ENCODE data around the gene PLEKHG4B. TPM values are rescaled to one million over a fixed set of nuclear protein-coding genes. Genes with fewer than 3 reads are reported as not detected.
"Not testable (repeated sequence)": the region's sequence is repeated elsewhere in the genome, so short reads cannot be mapped to it uniquely, and the experiment has no call there.

The PLEKHG4B gene
- total RNA-seq, 1 donor from 2014 or later, result 6.8 TPM

GRCh38 chr5:163841-164240 lies 71.9 kb downstream of the PLEKHG4B start:
- H3K9me3 Mint-ChIP-seq (ENCODE audit: unreplicated experiment), result no peaks in the 10 kb centered on the region
- TF ChIP-seq, protein P1, sequence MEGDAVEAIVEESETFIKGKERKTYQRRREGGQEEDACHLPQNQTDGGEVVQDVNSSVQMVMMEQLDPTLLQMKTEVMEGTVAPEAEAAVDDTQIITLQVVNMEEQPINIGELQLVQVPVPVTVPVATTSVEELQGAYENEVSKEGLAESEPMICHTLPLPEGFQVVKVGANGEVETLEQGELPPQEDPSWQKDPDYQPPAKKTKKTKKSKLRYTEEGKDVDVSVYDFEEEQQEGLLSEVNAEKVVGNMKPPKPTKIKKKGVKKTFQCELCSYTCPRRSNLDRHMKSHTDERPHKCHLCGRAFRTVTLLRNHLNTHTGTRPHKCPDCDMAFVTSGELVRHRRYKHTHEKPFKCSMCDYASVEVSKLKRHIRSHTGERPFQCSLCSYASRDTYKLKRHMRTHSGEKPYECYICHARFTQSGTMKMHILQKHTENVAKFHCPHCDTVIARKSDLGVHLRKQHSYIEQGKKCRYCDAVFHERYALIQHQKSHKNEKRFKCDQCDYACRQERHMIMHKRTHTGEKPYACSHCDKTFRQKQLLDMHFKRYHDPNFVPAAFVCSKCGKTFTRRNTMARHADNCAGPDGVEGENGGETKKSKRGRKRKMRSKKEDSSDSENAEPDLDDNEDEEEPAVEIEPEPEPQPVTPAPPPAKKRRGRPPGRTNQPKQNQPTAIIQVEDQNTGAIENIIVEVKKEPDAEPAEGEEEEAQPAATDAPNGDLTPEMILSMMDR (IDR thresholded peaks at IDR 0.05; ENCODE audit: unreplicated experiment), result no peak
- DNase-seq (ENCODE audit: low spot score), result no peak
- peaks cover 6% of the 10 kb centered on the region for H3K36me3 Mint-ChIP-seq (ENCODE audit: low read depth, unreplicated experiment)
- peaks cover 11% of the 10 kb centered on the region for H3K27me3 Mint-ChIP-seq (ENCODE audit: unreplicated experiment)
- peak overlapping the region; percentile 56 for H3K4me3 Mint-ChIP-seq (ENCODE audit: unreplicated experiment)
- H3K4me1 Mint-ChIP-seq (ENCODE audit: unreplicated experiment), result peaks cover 5% of the 10 kb centered on the region
- peak overlapping the region; percentile 76 for H3K27ac Mint-ChIP-seq (ENCODE audit: unreplicated experiment)

DNA sequence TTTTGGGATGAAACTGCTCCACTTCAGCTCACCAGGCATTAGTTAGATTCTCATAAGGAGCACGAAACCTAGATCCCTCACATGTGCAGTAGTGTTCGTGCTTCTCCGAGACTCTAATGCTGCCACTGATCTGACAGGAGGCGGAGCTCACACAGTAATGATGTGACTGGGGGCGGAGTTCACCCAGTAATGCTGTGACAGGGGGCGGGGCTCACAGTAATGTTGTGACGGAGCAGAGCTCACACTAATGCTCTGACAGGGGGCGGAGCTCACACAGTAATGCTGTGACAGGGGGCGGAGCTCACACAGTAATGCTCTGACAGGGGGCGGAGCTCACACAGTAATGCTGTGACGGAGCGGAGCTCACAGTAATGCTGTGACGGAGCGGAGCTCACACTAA lies 72.3 kb downstream of the PLEKHG4B start:
- Mint-ChIP-seq H3K27ac (ENCODE audit: unreplicated experiment) (no peak overlapping the region), H3K4me1 (ENCODE audit: unreplicated experiment) (peaks cover 2% of the 10 kb centered on the region), H3K4me3 (ENCODE audit: unreplicated experiment) (no peak overlapping the region), H3K27me3 (ENCODE audit: unreplicated experiment) (peaks cover 10% of the 10 kb centered on the region), H3K9me3 (ENCODE audit: unreplicated experiment) (no peaks in the 10 kb centered on the region), H3K36me3 (ENCODE audit: low read depth, unreplicated experiment) (peaks cover 6% of the 10 kb centered on the region)
- TF ChIP-seq, protein P1 (IDR thresholded peaks at IDR 0.05; ENCODE audit: unreplicated experiment), result no peak
- no peak for DNase-seq (ENCODE audit: low spot score)

DNA sequence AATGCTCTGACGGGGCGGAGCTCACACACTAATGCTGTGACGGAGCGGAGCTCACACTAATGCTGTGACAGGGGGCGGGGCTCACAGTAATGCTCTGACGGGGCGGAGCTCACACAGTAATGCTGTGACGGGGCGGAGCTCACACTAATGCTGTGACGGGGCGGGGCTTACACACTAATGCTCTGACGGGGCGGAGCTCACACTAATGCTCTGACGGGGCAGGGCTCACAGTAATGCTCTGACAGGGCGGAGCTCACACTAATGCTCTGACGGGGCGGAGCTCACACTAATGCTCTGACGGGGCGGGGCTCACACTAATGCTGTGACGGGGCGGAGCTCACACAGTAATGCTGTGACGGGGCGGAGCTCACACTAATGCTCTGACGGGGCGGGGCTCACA lies 72.8 kb downstream of the PLEKHG4B start:
- not testable (repeated sequence) for DNase-seq (ENCODE audit: low spot score); H3K27me3 Mint-ChIP-seq (ENCODE audit: unreplicated experiment); H3K36me3 Mint-ChIP-seq (ENCODE audit: low read depth, unreplicated experiment); H3K27ac Mint-ChIP-seq (ENCODE audit: unreplicated experiment); H3K4me1 Mint-ChIP-seq (ENCODE audit: unreplicated experiment); H3K9me3 Mint-ChIP-seq (ENCODE audit: unreplicated experiment); H3K4me3 Mint-ChIP-seq (ENCODE audit: unreplicated experiment)

- H3K4me3 Mint-ChIP-seq (ENCODE audit: unreplicated experiment), result no peak overlapping the region
- no peak for DNase-seq (ENCODE audit: low spot score)
- H3K36me3 Mint-ChIP-seq (ENCODE audit: low read depth, unreplicated experiment), result peaks cover 3% of the 10 kb centered on the region
- TF ChIP-seq, protein P1 (IDR thresholded peaks at IDR 0.05; ENCODE audit: unreplicated experiment), result no peak
- peaks cover 5% of the 10 kb centered on the region for H3K27me3 Mint-ChIP-seq (ENCODE audit: unreplicated experiment)
- no peaks in the 10 kb centered on the region for H3K9me3 Mint-ChIP-seq (ENCODE audit: unreplicated experiment)
- no peak overlapping the region for H3K27ac Mint-ChIP-seq (ENCODE audit: unreplicated experiment)
- H3K4me1 Mint-ChIP-seq (ENCODE audit: unreplicated experiment), result no peaks in the 10 kb centered on the region
Observed at GRCh38 chr5:166441-167372, 74.7 kb downstream of the PLEKHG4B start.

DNA sequence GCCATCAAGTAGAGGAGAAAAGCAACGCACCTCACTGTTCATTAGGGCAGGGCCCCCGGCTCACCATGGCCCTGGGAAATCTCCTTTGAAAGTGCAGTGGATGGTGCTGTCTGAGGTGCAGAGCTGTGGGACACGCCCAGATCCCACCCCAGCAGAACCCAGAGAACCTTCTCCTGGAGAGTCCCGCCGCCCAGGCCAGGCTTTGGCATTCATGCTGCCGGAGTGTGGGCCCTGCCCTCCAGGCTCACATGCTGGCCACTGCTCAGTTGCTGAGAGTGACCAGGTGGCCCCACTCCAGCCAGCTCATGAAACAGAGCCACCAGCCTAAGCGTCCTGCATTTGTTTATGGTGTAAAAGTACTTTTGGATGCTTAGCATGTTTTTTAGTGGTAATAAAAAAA lies 75.5 kb downstream of the PLEKHG4B start:
- TF ChIP-seq, protein P1 (IDR thresholded peaks at IDR 0.05; ENCODE audit: unreplicated experiment), result no peak
- Mint-ChIP-seq H3K27me3 (ENCODE audit: unreplicated experiment) (peaks cover 5% of the 10 kb centered on the region), H3K4me1 (ENCODE audit: unreplicated experiment) (no peaks in the 10 kb centered on the region), H3K36me3 (ENCODE audit: low read depth, unreplicated experiment) (peaks cover 3% of the 10 kb centered on the region), H3K9me3 (ENCODE audit: unreplicated experiment) (no peaks in the 10 kb centered on the region), H3K4me3 (ENCODE audit: unreplicated experiment) (no peak overlapping the region), H3K27ac (ENCODE audit: unreplicated experiment) (no peak overlapping the region)
- no peak for DNase-seq (ENCODE audit: low spot score)
